CD14-positive monocyte (primary cell): ENCODE measurements around the gene MAPK12. TPM values are rescaled to one million over a fixed set of nuclear protein-coding genes. Genes with fewer than 3 reads are reported as not detected.

Experiments used
- DNase-seq, 3 donors: peaks; one replicate each; pipeline ENCODE4 v3.0.0-alpha.2; 2011 to 2022
- H2AFZ ChIP-seq: 2 replicates; pipeline ENCODE4 v1.6.0; 2012; ENCODE audit warnings: mild to moderate bottlenecking, low read depth, low read length, inconsistent platforms; ENCODE audit not compliant: insufficient read depth, poor library complexity, severe bottlenecking
- H3K27ac ChIP-seq, 2 donors: 1 replicate in 1 of 2; 2 replicates in 1 of 2; pipeline ENCODE4 v1.5.1; 2012 to 2013; ENCODE audit warnings: low read length in 2 of 2, control low read depth in 1 of 2, inconsistent platforms in 1 of 2, low read depth in 1 of 2, mild to moderate bottlenecking in 1 of 2
- H3K27me3 ChIP-seq, 2 donors: one replicate each; pipeline versions ENCODE4 v1.6.0 to v1.6.1; 2011 to 2013; ENCODE audit warnings: low read length in 2 of 2; ENCODE audit not compliant: control insufficient read depth in 2 of 2, insufficient read depth in 2 of 2
- H3K36me3 ChIP-seq, 2 donors: replicated peaks in 1 of 2; 1 replicate in 1 of 2; 2 replicates in 1 of 2; pipeline versions ENCODE4 v1.5.1 to v1.6.1; 2012 to 2013; ENCODE audit warnings: low read length in 2 of 2, control low read depth in 1 of 2, inconsistent platforms in 1 of 2, mild to moderate bottlenecking in 1 of 2; ENCODE audit not compliant: insufficient read depth in 2 of 2, control insufficient read depth in 1 of 2
- H3K4me1 ChIP-seq, 2 donors: 1 replicate in 1 of 2; 2 replicates in 1 of 2; pipeline versions ENCODE4 v1.5.1 to v1.6.1; 2012 to 2013; ENCODE audit warnings: low read length in 2 of 2, control low read depth in 1 of 2, inconsistent platforms in 1 of 2, mild to moderate bottlenecking in 1 of 2, moderate library complexity in 1 of 2; ENCODE audit not compliant: insufficient read depth in 2 of 2, control insufficient read depth in 1 of 2
- H3K4me2 ChIP-seq: replicated peaks from 2 replicates; pipeline ENCODE3; 2012; ENCODE audit warnings: low read length, moderate library complexity, mild to moderate bottlenecking; ENCODE audit not compliant: poor library complexity, severe bottlenecking; ENCODE audit errors: extremely low read depth
- H3K4me3 ChIP-seq, 3 experiments: fragments of 200-600 bp in 1 of 3; sonication (generic) in 1 of 3; replicated peaks in 1 of 3; 1 replicate in 2 of 3; 2 replicates in 1 of 3; pipeline ENCODE4 v1.5.1; 2011 to 2013; ENCODE audit warnings: low read length in 3 of 3, mild to moderate bottlenecking in 3 of 3, control low read depth in 2 of 3, low read depth in 2 of 3, inconsistent platforms in 1 of 3, moderate library complexity in 1 of 3
- H3K79me2 ChIP-seq: 2 replicates; pipeline ENCODE4 v1.6.0; 2012; ENCODE audit warnings: mild to moderate bottlenecking, control low read depth, inconsistent platforms, low read length, moderate library complexity; ENCODE audit not compliant: insufficient read depth
- H3K9ac ChIP-seq: 2 replicates; pipeline ENCODE4 v1.6.0; 2017; ENCODE audit warnings: low read length, mild to moderate bottlenecking; ENCODE audit not compliant: insufficient read depth, poor library complexity, severe bottlenecking
- H3K9me3 ChIP-seq, 2 donors: replicated peaks in 1 of 2; 1 replicate in 1 of 2; 2 replicates in 1 of 2; pipeline versions ENCODE4 v1.5.1 to v1.6.1; 2012 to 2013; ENCODE audit warnings: low read length in 2 of 2, control low read depth in 1 of 2; ENCODE audit not compliant: control insufficient read depth in 1 of 2, insufficient read depth in 1 of 2
- H4K20me1 ChIP-seq: 2 replicates; pipeline ENCODE4 v1.6.0; 2012; ENCODE audit warnings: mild to moderate bottlenecking, low read length, control low read depth, moderate library complexity; ENCODE audit not compliant: insufficient read depth
- H3K27ac Mint-ChIP-seq, 7 donors: one replicate each; pipeline ENCODE4 v1.8.0; 2020; ENCODE audit warnings: mild to moderate bottlenecking in 7 of 7, mixed read lengths in 7 of 7, moderate library complexity in 6 of 7, inconsistent platforms in 2 of 7
- H3K27me3 Mint-ChIP-seq, 3 donors: one replicate each; pipeline ENCODE4 v1.8.0; 2021 to 2022; ENCODE audit warnings: low read depth in 3 of 3, mild to moderate bottlenecking in 3 of 3, mixed read lengths in 3 of 3, moderate library complexity in 3 of 3, inconsistent platforms in 1 of 3
- H3K36me3 Mint-ChIP-seq, 2 donors: one replicate each; pipeline ENCODE4 v1.8.0; 2020; ENCODE audit warnings: mixed read lengths in 2 of 2, inconsistent platforms in 1 of 2, mild to moderate bottlenecking in 1 of 2
- H3K4me1 Mint-ChIP-seq: one replicate; pipeline ENCODE4 v1.8.0; 2020; ENCODE audit warnings: mild to moderate bottlenecking, mixed read lengths
- H3K4me3 Mint-ChIP-seq, 2 donors: one replicate each; pipeline ENCODE4 v1.8.0; 2020; ENCODE audit warnings: mild to moderate bottlenecking in 2 of 2, mixed read lengths in 2 of 2, moderate library complexity in 1 of 2
- H3K9me3 Mint-ChIP-seq, 7 donors: one replicate each; pipeline ENCODE4 v1.8.0; 2020 to 2022; ENCODE audit warnings: mixed read lengths in 7 of 7, mild to moderate bottlenecking in 6 of 7, moderate library complexity in 6 of 7, inconsistent platforms in 2 of 7
- CTCF ChIP-seq: fragments of 200-600 bp; IDR thresholded peaks from one replicate; pipeline ENCODE4 v1.8.0; 2022; ENCODE audit warnings: antibody characterized with exemption, mild to moderate bottlenecking
- WGBS: methylation state at CpG from one replicate; pipeline ENCODE4 v1.1.5; 2013; ENCODE audit warnings: missing lambda C conversion rate; ENCODE audit not compliant: insufficient coverage; 5-methylcytosine and 5-hydroxymethylcytosine counted together
- intact Hi-C, 2 donors: fragments of 100-400 bp; cut with micrococcal nuclease; formaldehyde crosslinking; loops; one replicate each; pipeline versions ENCODE4 v1.15.0 to v1.15.1; 2023
- polyA plus RNA-seq, 3 donors: library from polyadenylated mRNA; depleted of rRNA in 1 of 3; unstranded in 2 of 3; stranded (reverse) in 1 of 3; fragments of 300-500 nt in 2 of 3; fragments of >200 nt in 1 of 3; fragmentation: Illumina TruSeq in 2 of 3; gene quantifications; 1 replicate in 2 of 3; 2 replicates in 1 of 3; pipeline ENCODE4 v1.2.3, GENCODE V29; 2012 to 2021

Gene MAPK12
- polyA plus RNA-seq, 3 donors: 0.06 to 3.2 (median 0.13) TPM

GRCh38 chr22:50253941-50254340, 7.5 kb downstream of the MAPK12 start:
- Histone ChIP-seq H3K79me2 (peaks cover 9% of the 10 kb centered on the region), H3K4me2 (no peak overlapping the region), H3K9me3 (no peaks in the 10 kb centered on the region), H2AFZ (no peak overlapping the region), H3K9ac (no peak overlapping the region), H4K20me1 (peaks cover 17% of the 10 kb centered on the region), H3K27me3 (no peaks in the 10 kb centered on the region), H3K4me1 (peaks cover 21 to 32% of the 10 kb centered on the region in 2 donors), H3K27ac (no peak overlapping the region), H3K4me3 (no peak overlapping the region), H3K36me3 (peaks cover 0 to 4% of the 10 kb centered on the region in 2 donors)
- no peak for TF ChIP-seq CTCF
- 88% methylated on average over 6 of the region's 8 CpGs for WGBS
- DNase-seq: no peak
- Mint-ChIP-seq H3K4me1 (peaks cover 13% of the 10 kb centered on the region), H3K27me3 (peaks cover 0 to 4% (median 3%) of the 10 kb centered on the region in 3 donors), H3K27ac (peak overlapping the region in 1 of 7 donors; percentile 79), H3K4me3 (no peak overlapping the region), H3K36me3 (no peaks in the 10 kb centered on the region), H3K9me3 (no peaks in the 10 kb centered on the region)
- intact Hi-C loops: loop anchor here (5.0 kb wide), 2 partner anchors 243 to 368 kb away; no protein-coding TSS in a partner anchor

GRCh38 chr22:50253046-50253915, 8.2 kb downstream of the MAPK12 start:
- Histone ChIP-seq H3K27ac (no peak overlapping the region), H3K36me3 (peaks cover 5 to 10% of the 10 kb centered on the region in 2 donors), H3K27me3 (no peaks in the 10 kb centered on the region), H3K79me2 (peaks cover 15% of the 10 kb centered on the region), H3K4me2 (no peak overlapping the region), H3K4me1 (peaks cover 21 to 32% of the 10 kb centered on the region in 2 donors), H3K4me3 (no peak overlapping the region), H2AFZ (no peak overlapping the region), H3K9ac (no peak overlapping the region), H4K20me1 (peaks cover 17% of the 10 kb centered on the region), H3K9me3 (no peaks in the 10 kb centered on the region)
- WGBS: 94% methylated on average over 20 of the region's 22 CpGs
- no peaks in the 10 kb centered on the region for H3K9me3 Mint-ChIP-seq
- H3K36me3 Mint-ChIP-seq: no peaks in the 10 kb centered on the region
- no peak for TF ChIP-seq CTCF
- peak overlapping the region in 1 of 7 donors; percentile 79 for H3K27ac Mint-ChIP-seq
- H3K4me3 Mint-ChIP-seq: no peak overlapping the region
- DNase-seq: no peak
- H3K4me1 Mint-ChIP-seq: peaks cover 13% of the 10 kb centered on the region
- intact Hi-C loops: loop anchor here (5.0 kb wide), 2 partner anchors 244 to 369 kb away; no protein-coding TSS in a partner anchor
- peaks cover 0 to 2% (median 2%) of the 10 kb centered on the region in 3 donors for H3K27me3 Mint-ChIP-seq
